GM20000 (cell line): ENCODE results near the gene C1orf35.
A peak's percentile ranks its signal among the peaks of the same experiment; 100 is the strongest.

Experiments used
- DNase-seq: peaks from one replicate; pipeline ENCODE4 v3.0.0; 2012; ENCODE audit warnings: low spot score
- TF ChIP-seq, protein P1 (sequence below): IDR thresholded peaks from 2 replicates; pipeline ENCODE4 v1.5.1; 2012; ENCODE audit warnings: mild to moderate bottlenecking, control low read depth; ENCODE audit errors: extremely low read depth, missing control alignments

The C1orf35 gene

DNA sequence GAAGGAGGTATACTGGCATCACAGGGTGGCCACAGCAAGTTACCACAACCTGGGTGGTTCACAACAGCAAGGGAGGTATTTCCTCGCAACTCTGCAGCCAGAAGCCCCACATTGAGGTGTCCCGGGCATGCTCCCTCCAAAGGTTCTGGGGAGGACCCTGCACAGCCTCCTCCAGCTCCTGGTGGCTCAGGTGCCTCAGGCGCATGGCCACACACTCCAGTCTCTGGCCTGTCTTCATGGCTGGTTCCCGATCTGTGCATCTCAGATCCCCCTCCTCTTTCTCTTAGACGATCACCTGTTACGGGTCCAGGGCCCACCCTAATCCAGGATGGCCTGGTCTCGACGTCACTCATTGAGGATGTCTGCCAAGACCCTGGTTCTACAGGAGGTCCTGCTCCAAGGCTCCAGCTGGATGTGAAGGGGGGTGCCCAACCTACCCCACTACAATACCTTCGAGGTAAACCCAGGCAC, 27.3 kb downstream of the C1orf35 start:
- no peak for DNase-seq
- TF ChIP-seq, protein P1, sequence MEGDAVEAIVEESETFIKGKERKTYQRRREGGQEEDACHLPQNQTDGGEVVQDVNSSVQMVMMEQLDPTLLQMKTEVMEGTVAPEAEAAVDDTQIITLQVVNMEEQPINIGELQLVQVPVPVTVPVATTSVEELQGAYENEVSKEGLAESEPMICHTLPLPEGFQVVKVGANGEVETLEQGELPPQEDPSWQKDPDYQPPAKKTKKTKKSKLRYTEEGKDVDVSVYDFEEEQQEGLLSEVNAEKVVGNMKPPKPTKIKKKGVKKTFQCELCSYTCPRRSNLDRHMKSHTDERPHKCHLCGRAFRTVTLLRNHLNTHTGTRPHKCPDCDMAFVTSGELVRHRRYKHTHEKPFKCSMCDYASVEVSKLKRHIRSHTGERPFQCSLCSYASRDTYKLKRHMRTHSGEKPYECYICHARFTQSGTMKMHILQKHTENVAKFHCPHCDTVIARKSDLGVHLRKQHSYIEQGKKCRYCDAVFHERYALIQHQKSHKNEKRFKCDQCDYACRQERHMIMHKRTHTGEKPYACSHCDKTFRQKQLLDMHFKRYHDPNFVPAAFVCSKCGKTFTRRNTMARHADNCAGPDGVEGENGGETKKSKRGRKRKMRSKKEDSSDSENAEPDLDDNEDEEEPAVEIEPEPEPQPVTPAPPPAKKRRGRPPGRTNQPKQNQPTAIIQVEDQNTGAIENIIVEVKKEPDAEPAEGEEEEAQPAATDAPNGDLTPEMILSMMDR, result no peak

DNA sequence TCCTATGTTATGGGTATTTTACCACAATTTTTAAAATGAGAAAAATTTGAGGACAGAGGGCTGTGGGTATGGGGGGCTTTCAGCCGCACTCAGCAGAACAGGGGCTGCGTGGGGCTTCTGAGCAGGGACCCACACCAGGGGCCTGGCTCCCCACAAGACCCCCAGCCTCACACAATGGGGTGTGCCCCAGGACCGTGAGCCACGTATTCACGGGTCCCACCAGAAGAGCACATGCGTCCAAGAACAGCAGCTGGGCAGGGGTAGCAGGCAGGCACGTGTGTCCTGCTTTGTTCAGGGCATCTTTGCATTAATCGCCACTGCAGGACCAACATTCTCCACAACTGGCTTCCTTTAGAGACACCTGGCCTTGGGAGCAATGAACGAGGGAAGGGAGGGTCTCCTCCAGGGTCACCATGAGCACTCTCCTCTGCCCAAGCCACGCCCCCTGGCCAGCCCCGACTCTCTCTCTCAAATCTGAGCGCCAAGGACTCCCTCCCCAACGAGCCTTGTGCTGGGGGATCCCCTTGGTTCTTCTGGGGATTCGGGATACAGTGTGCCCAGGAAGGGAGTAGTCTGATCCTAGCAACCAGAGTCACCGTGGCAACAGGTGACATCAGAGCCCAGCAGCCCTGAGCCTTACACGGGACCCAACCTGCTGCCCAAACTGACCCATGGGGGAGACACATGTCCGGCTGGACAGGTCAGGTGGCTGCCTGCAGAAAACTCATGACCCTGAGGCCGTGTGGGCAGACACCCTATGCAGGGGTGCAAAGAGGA, 28.0 kb downstream of the C1orf35 start:
- DNase-seq, result no peak
- TF ChIP-seq, protein P1, result no peak

DNA sequence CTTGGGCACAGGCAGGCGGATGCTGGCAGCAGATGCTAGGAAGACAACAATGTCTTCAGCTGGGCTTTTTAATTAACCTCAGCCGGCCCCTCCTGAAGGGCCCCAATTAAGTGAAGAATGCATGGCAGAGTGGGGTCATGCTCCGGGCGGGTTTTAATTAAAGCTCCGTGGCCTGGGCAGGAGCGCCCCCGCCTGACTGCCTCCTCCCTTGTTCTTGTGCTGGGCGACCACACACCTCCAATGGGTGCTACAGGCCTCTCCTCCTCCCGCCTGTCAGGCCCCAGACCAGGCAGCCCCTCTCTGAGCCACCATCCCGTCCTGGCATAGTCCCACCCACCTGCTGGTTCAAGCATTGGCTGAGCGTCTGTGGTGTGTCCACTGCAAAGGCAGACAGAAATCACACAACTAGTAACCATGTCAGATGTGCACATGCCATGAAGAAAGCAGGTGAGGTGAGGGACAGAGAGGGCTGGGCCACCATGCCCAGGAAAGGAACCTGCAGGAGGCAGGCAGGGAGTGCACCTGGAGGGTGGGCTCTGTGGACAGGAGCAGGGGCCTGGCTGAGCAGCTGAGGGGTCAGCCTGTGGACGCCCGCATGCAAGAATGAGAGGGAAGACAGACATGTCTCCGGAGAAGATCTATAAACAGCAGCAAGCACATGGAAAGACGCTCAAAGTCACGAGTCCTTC, 29.1 kb downstream of the C1orf35 start:
- TF ChIP-seq, protein P1, result peak; percentile 35
- no peak for DNase-seq

DNA sequence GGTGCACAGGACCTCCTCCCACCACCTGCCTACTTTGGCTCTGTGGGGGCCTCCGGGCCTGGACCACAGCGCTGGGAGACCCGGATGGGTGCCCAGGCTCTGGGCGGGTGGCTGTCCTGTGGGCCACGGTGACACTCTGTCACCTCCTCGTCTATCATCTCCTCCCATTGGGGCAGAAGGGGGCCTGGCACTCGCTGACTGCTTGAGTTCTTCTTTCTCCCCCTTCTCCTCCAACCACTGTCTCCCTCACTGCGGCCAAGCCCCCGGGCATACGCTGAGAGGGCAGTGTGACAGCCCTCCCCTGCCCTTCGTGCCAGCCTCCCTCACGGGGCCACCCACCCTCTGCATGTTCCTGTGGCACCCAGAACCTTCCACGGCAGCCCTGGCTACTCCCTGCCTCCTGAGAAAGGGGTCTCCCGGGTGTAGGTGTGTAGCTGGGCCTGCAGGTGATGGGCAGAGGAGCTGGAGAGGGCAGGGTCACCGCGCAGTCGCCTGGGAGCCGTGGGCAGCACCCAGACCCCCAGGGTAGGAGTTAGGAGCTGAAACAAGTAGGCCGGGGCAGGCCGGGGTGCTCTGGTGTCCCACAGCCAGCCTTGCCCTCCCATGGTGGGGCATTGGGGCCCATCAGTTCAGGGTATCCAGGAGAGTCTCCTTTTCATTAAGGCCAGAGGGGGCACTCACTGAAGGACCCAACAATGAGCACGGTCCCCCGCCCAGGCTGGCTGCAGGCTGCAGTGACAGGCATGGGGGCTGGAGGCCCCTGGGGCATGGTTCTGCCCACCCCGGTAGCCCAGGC, 29.9 kb downstream of the C1orf35 start:
- TF ChIP-seq, protein P1, result no peak
- no peak for DNase-seq

DNA sequence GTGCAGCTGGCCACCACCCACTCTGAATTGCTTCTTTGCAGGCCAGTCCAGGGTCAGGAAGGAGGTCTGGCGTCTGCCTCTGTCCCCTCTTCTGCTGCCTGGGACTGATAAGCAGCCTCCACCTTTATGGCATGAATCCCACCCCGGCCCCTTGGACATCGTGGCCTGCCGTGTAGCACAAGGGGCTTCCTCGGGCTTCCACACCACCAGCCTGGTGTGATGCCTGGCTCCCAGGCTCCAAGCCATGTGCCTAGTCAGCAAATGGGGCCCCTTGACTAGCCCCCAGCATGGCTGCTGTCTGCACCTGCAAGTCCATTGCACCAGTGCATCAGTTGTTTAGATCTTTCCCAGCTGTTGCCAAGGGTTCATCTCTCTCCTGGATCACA, 30.5 kb downstream of the C1orf35 start:
- DNase-seq, result no peak
- TF ChIP-seq, protein P1, result no peak

DNA sequence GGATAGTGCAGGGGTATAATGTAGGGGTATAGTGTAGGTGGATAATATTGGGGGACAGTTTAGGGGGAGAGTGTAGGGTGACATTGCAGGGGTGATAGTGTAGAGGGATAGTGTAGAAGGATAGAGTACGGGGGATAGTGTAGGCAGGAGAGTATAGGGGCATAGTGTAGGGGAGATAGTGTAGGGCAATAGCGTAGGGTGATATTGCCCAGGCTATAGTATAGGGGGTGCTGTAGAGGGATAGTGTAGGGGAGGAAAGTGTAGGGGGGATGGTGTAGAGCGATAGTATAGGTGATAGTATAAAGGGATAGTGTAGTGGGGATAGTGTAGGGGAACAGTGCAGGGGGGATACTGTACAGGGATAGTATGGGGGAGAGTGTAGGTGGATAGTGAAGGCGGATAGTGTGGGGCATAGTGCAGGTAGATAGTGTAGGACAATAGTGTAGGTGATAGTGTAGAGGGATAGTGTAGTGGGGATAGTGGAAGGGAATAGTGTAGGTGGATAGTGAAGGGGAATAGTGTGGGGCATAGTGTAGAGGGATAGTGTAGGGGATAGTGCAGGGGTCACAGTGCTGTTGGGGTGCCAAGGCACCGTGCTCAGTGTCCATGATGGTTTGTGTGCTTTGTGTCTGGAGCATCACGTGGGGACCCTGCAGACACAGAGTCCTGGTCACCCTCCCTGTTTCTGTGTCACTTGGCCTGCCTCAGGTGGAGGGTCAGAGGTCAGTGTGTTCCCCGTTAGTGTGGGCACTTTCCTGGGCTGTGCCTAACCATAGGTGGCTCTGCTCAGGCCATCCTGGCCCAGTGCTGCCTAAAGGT, 31.1 kb downstream of the C1orf35 start:
- TF ChIP-seq, protein P1, result no peak
- DNase-seq, result no peak
